HG03439 (cell line): Measurements from ENCODE around the gene PDE9A.

ENCODE experiments used
- ATAC-seq: cut with Tn5 transposase; IDR thresholded peaks from one replicate; pipeline ENCODE4 v1.9.1; 2021; ENCODE audit warnings: mild to moderate bottlenecking, moderate library complexity; ENCODE audit not compliant: unreplicated experiment

The PDE9A gene

DNA sequence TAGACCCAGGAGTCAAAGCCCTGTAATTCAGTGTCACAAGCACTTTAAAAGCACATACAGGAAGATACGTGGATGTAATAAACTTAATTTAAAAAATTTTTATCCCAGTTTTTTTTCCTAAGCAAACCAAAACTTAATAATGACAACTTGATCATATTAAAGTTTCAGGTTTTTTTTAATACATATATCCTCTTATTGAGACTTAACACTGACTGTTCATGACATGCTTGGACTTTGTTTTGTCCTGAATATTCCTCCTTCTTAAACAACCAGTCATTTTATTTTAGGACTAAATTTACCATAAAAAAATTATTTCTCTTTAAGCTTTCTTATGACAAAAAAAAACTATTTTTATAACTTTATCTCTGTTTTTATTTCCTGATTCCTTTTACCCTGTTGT is 161.8 kb downstream of the PDE9A start:
- ATAC-seq = no peak

- no peak for ATAC-seq
Measured at GRCh38 chr21:42818328-42818749, 164.9 kb downstream of the PDE9A start.

DNA sequence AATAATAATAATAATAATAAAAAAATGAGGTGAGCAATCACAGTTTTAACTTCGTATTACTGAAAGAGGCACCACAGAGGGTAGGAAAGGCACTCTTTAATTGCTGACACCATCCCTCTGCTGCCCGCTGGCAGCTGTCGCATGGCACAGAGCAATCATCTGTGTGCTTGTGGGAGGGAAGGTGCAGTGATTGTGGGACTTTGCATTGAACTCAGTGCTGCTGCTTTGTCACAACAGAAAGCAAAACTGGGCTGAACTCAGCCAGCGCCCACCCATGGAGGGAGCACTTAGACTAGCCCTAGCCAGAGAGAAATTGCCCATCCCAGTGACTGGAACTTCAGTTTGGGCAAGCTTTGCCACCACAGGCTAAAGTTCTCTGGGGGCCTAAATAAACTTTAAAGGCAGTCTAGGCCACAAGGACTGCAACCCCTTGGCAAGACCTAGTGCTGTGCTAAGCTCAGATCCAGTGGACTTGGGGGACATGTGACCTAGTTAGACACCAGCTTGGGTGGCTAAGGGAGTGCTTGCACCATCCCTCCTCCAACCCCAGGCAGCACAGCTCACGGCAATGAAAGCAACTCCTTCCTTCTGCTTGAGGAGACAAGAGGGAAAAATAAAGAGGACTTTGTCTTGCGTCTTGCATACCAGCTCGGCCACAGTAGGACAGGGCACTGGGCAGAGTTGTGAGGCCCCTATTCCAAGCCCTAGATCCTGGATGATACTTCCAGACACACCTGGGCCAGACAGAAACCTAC is 166.6 kb downstream of the PDE9A start:
- ATAC-seq = no peak

DNA sequence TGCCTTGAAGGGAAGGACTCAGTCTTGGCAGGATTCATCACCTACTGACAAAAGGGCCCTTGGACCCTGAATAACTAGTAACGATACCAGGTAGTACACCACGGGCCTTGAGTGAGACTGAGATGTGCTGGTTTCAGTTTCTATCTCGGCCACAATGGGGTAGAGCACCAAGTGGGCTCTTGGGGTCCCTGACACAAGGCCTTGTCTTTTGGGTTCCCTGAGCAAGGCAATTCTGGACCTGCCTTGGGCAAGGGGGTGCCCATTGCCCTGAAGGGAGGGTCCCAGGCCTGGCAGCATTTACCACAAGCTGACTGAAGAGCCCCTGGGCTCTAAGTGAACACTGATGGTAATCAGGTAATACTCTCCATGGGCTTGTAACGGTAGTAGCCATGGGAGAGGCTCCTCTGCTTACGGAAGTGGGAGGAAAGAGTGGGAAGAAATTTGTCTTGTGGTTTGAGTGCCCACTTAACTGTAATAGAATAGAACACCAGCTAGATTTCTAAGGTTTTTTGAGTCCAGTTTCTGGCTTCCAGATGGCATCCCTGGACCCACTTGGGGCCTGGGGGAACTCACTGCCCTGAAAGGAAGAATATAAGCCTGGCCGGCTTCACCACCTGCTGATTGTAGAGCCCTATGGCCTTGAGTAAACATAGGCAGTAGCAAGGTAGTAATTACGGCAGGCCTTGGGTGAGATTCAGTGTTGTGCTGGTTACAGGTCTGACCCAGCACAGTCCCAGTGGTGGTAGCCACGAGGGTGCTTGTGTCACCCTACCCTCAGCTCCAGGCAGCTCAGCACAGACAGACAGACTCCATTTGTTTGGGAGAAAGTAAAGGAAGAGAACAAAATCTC is 167.4 kb downstream of the PDE9A start:
- ATAC-seq = no peak
